GM23338 (cell line): ENCODE measurements around the gene TPPP3. TPM values are rescaled to one million over a fixed set of nuclear protein-coding genes. Genes with fewer than 3 reads are reported as not detected.

Experiments used
- ATAC-seq: fragments of 200-7000 bp; cut with Tn5 transposase; 3 replicates; pipeline ENCODE4 v1.9.1; 2020
- DNase-seq: peaks from one replicate; pipeline ENCODE4 v3.0.0-alpha.2; 2015; ENCODE audit warnings: low spot score
- H2AFZ ChIP-seq: fragments of 200-600 bp; sonication (generic); 2 replicates; pipeline ENCODE4 v1.8.0; 2016; ENCODE audit warnings: antibody characterized with exemption, mild to moderate bottlenecking, moderate library complexity
- H3F3A ChIP-seq: fragments of 200-600 bp; sonication (generic); replicated peaks from 2 replicates; pipeline ENCODE4 v1.8.0; 2017; ENCODE audit warnings: antibody characterized with exemption, mixed run types, low read depth
- H3K27ac ChIP-seq: fragments of 200-600 bp; sonication (generic); 2 replicates; pipeline ENCODE4 v1.6.1; 2016; ENCODE audit warnings: low read depth
- H3K27me3 ChIP-seq: fragments of 200-600 bp; sonication (generic); 2 replicates; pipeline ENCODE4 v1.8.0; 2016; ENCODE audit warnings: mild to moderate bottlenecking, mixed run types, moderate library complexity; ENCODE audit not compliant: insufficient read depth
- H3K36me3 ChIP-seq: fragments of 200-600 bp; sonication (generic); 2 replicates; pipeline ENCODE4 v1.8.0; 2016; ENCODE audit warnings: mild to moderate bottlenecking; ENCODE audit not compliant: insufficient read depth
- H3K4me1 ChIP-seq: fragments of 200-600 bp; sonication (generic); 2 replicates; pipeline ENCODE4 v1.8.0; 2016; ENCODE audit warnings: mild to moderate bottlenecking, moderate library complexity; ENCODE audit not compliant: insufficient read depth
- H3K4me2 ChIP-seq: fragments of 200-600 bp; sonication (generic); 2 replicates; pipeline ENCODE4 v1.7.1; 2017; ENCODE audit warnings: mixed run types
- H3K4me3 ChIP-seq: fragments of 200-600 bp; sonication (generic); 2 replicates; pipeline ENCODE4 v1.6.1; 2016; ENCODE audit warnings: mixed run types
- H3K79me2 ChIP-seq: fragments of 200-600 bp; sonication (generic); replicated peaks from 2 replicates; pipeline ENCODE4 v1.8.0; 2017; ENCODE audit warnings: mild to moderate bottlenecking; ENCODE audit not compliant: insufficient read depth
- H3K9me2 ChIP-seq: fragments of 200-600 bp; sonication (generic); 2 replicates; pipeline ENCODE4 v1.8.0; 2017; ENCODE audit not compliant: insufficient read depth
- H4K20me1 ChIP-seq: fragments of 200-600 bp; sonication (generic); replicated peaks from 2 replicates; pipeline ENCODE4 v1.8.0; 2017; ENCODE audit warnings: mild to moderate bottlenecking; ENCODE audit not compliant: insufficient read depth
- H3K27ac Mint-ChIP-seq: 2 replicates; pipeline ENCODE4 v1.8.0; 2020; ENCODE audit warnings: inconsistent platforms, mild to moderate bottlenecking, moderate library complexity, mixed read lengths
- H3K27me3 Mint-ChIP-seq: 3 replicates; pipeline ENCODE4 v1.8.0; 2022; ENCODE audit warnings: low read depth, mild to moderate bottlenecking, moderate library complexity, mixed read lengths, inconsistent platforms; ENCODE audit not compliant: insufficient read depth, poor library complexity
- H3K36me3 Mint-ChIP-seq: 3 replicates; pipeline ENCODE4 v1.8.0; 2021; ENCODE audit warnings: low read depth, mild to moderate bottlenecking, inconsistent platforms, moderate library complexity, mixed read lengths
- H3K4me1 Mint-ChIP-seq: 3 replicates; pipeline ENCODE4 v1.8.0; 2020; ENCODE audit warnings: mild to moderate bottlenecking, inconsistent platforms, mixed read lengths
- H3K4me3 Mint-ChIP-seq: 3 replicates; pipeline ENCODE4 v1.8.0; 2021; ENCODE audit warnings: moderate library complexity, mild to moderate bottlenecking, inconsistent platforms, mixed read lengths
- H3K9me3 Mint-ChIP-seq: 3 replicates; pipeline ENCODE4 v1.8.0; 2020; ENCODE audit warnings: moderate library complexity, mild to moderate bottlenecking, inconsistent platforms, mixed read lengths
- CREB1 ChIP-seq: fragments of 250-450 bp; sonication (Bioruptor Pico); IDR thresholded peaks from 2 replicates; pipeline ENCODE4 v1.5.0; 2020; ENCODE audit warnings: low read depth, mild to moderate bottlenecking, moderate library complexity
- EZH2 ChIP-seq: fragments of 200-600 bp; sonication (generic); IDR thresholded peaks from one replicate; pipeline ENCODE4 v1.8.0; 2017; ENCODE audit warnings: antibody characterized with exemption, mild to moderate bottlenecking, low read depth; ENCODE audit not compliant: unreplicated experiment
- EZH2phosphoT487 ChIP-seq: fragments of 200-600 bp; sonication (generic); IDR thresholded peaks from one replicate; pipeline ENCODE4 v1.8.1; 2018; ENCODE audit warnings: antibody characterized with exemption; ENCODE audit not compliant: unreplicated experiment
- JUNB ChIP-seq: IDR thresholded peaks from one replicate; pipeline ENCODE4 v1.6.1; 2016; ENCODE audit warnings: antibody characterized with exemption; ENCODE audit not compliant: unreplicated experiment
- NANOG ChIP-seq: IDR thresholded peaks from 2 replicates; pipeline ENCODE4 v1.6.1; 2016; ENCODE audit warnings: antibody characterized with exemption, borderline replicate concordance
- POLR2AphosphoS5 ChIP-seq: IDR thresholded peaks from 2 replicates; pipeline ENCODE4 v1.6.1; 2016; ENCODE audit warnings: antibody characterized with exemption, low read depth
- STAT1 ChIP-seq: IDR thresholded peaks from one replicate; pipeline ENCODE4 v1.6.1; 2016; ENCODE audit warnings: antibody characterized with exemption; ENCODE audit not compliant: unreplicated experiment
- ZNF114 ChIP-seq: fragments of 250-450 bp; sonication (Bioruptor Pico); IDR thresholded peaks from 2 replicates; pipeline ENCODE4 v1.5.0; 2020; ENCODE audit warnings: mild to moderate bottlenecking, moderate library complexity
- ZNF331 ChIP-seq: fragments of 250-450 bp; sonication (Bioruptor Pico); IDR thresholded peaks from 2 replicates; pipeline ENCODE4 v1.5.0; 2020; ENCODE audit warnings: low read depth, mild to moderate bottlenecking, moderate library complexity
- polyA plus RNA-seq: library from polyadenylated mRNA; unstranded; fragments of >200 nt; fragmentation: Nextera tagmentation; extraction: Ambion mirVana; gene quantifications from 2 replicates; pipeline ENCODE4 v1.2.1, GENCODE V29; 2016
- total RNA-seq: library from RNA; depleted of rRNA; stranded (reverse); fragments of >200 nt; shearing (Covaris generic); gene quantifications from 2 replicates; pipeline ENCODE4 v1.2.3, GENCODE V29; 2014
- TF ChIP-seq, protein P1 (sequence below), 2 experiments: fragments of 200-600 bp in 1 of 2; sonication (generic) in 1 of 2; conservative IDR thresholded peaks; 2 replicates each; pipeline versions ENCODE4 v1.5.1 to v1.6.1; 2016 to 2017; ENCODE audit warnings: antibody characterized with exemption in 2 of 2, low read depth in 2 of 2, mild to moderate bottlenecking in 2 of 2, moderate library complexity in 1 of 2
- TF ChIP-seq, protein P2 (sequence below): IDR thresholded peaks from 2 replicates; pipeline ENCODE4 v1.6.1; 2016; ENCODE audit warnings: antibody characterized with exemption
- TF ChIP-seq, protein P3 (sequence below): IDR thresholded peaks from one replicate; pipeline ENCODE4 v1.6.1; 2018; ENCODE audit warnings: antibody characterized with exemption; ENCODE audit not compliant: unreplicated experiment
- TF ChIP-seq, protein P4 (sequence below): fragments of 250-450 bp; sonication (Bioruptor Pico); IDR thresholded peaks from 2 replicates; pipeline ENCODE4 v1.5.0; 2020; ENCODE audit warnings: mild to moderate bottlenecking, moderate library complexity

Gene TPPP3
- total and polyA plus RNA-seq, 2 experiments from 2014 or later, result 0.26 to 0.28 TPM

DNA sequence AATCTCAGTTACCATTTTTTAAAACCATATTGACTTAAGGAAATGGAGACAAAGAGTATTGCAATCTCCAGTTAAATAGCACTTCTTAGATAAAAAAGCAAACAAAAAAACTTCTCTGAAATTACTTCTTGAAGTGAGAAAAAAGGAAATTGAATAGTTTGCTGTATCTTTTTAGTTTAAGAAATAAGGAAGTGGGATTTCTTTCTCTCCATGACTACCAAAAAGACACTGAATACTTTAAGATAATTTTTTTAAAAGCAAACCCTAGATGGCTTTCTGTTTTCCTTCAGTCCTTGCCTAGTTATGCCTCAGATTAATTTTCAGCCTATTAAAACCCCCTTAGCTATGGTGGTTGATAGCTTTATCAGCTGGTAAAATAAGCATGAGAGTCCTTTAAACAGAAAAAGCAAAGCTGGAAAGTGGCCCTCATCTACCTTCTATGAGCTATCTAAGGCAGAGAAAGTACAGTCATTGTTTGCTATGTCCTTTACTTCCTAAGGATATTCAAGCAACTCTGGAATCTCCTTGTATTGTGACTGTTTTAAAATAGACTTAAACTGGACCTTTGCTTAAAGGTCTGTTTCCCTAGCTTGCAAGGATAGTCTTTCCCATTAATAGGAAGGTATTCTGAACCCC lies 28.6 kb downstream of the TPPP3 start:
- Histone ChIP-seq H3K27me3 (peaks cover 33% of the 10 kb centered on the region), H3K9me2 (peaks cover under 1% of the 10 kb centered on the region; the same call in 1 of the 2 replicates), H4K20me1 (no peaks in the 10 kb centered on the region), H3K79me2 (no peaks in the 10 kb centered on the region), H3K4me3 (no peak overlapping the region), H3K4me1 (no peaks in the 10 kb centered on the region), H2AFZ (no peak overlapping the region), H3K27ac (no peak overlapping the region), H3F3A (no peaks in the 10 kb centered on the region), H3K36me3 (no peaks in the 10 kb centered on the region), H3K4me2 (no peak overlapping the region)
- no peaks in the 10 kb centered on the region for H3K9me3 Mint-ChIP-seq
- no peak overlapping the region for H3K27ac Mint-ChIP-seq
- TF ChIP-seq, protein P1, sequence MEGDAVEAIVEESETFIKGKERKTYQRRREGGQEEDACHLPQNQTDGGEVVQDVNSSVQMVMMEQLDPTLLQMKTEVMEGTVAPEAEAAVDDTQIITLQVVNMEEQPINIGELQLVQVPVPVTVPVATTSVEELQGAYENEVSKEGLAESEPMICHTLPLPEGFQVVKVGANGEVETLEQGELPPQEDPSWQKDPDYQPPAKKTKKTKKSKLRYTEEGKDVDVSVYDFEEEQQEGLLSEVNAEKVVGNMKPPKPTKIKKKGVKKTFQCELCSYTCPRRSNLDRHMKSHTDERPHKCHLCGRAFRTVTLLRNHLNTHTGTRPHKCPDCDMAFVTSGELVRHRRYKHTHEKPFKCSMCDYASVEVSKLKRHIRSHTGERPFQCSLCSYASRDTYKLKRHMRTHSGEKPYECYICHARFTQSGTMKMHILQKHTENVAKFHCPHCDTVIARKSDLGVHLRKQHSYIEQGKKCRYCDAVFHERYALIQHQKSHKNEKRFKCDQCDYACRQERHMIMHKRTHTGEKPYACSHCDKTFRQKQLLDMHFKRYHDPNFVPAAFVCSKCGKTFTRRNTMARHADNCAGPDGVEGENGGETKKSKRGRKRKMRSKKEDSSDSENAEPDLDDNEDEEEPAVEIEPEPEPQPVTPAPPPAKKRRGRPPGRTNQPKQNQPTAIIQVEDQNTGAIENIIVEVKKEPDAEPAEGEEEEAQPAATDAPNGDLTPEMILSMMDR (conservative IDR thresholded peaks at IDR 0.05; ENCODE audit: low read depth in 2 of 2), result no peak
- TF ChIP-seq, protein P2, sequence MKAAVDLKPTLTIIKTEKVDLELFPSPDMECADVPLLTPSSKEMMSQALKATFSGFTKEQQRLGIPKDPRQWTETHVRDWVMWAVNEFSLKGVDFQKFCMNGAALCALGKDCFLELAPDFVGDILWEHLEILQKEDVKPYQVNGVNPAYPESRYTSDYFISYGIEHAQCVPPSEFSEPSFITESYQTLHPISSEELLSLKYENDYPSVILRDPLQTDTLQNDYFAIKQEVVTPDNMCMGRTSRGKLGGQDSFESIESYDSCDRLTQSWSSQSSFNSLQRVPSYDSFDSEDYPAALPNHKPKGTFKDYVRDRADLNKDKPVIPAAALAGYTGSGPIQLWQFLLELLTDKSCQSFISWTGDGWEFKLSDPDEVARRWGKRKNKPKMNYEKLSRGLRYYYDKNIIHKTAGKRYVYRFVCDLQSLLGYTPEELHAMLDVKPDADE, result no peak
- TF ChIP-seq, protein P3, sequence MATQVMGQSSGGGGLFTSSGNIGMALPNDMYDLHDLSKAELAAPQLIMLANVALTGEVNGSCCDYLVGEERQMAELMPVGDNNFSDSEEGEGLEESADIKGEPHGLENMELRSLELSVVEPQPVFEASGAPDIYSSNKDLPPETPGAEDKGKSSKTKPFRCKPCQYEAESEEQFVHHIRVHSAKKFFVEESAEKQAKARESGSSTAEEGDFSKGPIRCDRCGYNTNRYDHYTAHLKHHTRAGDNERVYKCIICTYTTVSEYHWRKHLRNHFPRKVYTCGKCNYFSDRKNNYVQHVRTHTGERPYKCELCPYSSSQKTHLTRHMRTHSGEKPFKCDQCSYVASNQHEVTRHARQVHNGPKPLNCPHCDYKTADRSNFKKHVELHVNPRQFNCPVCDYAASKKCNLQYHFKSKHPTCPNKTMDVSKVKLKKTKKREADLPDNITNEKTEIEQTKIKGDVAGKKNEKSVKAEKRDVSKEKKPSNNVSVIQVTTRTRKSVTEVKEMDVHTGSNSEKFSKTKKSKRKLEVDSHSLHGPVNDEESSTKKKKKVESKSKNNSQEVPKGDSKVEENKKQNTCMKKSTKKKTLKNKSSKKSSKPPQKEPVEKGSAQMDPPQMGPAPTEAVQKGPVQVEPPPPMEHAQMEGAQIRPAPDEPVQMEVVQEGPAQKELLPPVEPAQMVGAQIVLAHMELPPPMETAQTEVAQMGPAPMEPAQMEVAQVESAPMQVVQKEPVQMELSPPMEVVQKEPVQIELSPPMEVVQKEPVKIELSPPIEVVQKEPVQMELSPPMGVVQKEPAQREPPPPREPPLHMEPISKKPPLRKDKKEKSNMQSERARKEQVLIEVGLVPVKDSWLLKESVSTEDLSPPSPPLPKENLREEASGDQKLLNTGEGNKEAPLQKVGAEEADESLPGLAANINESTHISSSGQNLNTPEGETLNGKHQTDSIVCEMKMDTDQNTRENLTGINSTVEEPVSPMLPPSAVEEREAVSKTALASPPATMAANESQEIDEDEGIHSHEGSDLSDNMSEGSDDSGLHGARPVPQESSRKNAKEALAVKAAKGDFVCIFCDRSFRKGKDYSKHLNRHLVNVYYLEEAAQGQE, result no peak
- TF ChIP-seq, protein P4, sequence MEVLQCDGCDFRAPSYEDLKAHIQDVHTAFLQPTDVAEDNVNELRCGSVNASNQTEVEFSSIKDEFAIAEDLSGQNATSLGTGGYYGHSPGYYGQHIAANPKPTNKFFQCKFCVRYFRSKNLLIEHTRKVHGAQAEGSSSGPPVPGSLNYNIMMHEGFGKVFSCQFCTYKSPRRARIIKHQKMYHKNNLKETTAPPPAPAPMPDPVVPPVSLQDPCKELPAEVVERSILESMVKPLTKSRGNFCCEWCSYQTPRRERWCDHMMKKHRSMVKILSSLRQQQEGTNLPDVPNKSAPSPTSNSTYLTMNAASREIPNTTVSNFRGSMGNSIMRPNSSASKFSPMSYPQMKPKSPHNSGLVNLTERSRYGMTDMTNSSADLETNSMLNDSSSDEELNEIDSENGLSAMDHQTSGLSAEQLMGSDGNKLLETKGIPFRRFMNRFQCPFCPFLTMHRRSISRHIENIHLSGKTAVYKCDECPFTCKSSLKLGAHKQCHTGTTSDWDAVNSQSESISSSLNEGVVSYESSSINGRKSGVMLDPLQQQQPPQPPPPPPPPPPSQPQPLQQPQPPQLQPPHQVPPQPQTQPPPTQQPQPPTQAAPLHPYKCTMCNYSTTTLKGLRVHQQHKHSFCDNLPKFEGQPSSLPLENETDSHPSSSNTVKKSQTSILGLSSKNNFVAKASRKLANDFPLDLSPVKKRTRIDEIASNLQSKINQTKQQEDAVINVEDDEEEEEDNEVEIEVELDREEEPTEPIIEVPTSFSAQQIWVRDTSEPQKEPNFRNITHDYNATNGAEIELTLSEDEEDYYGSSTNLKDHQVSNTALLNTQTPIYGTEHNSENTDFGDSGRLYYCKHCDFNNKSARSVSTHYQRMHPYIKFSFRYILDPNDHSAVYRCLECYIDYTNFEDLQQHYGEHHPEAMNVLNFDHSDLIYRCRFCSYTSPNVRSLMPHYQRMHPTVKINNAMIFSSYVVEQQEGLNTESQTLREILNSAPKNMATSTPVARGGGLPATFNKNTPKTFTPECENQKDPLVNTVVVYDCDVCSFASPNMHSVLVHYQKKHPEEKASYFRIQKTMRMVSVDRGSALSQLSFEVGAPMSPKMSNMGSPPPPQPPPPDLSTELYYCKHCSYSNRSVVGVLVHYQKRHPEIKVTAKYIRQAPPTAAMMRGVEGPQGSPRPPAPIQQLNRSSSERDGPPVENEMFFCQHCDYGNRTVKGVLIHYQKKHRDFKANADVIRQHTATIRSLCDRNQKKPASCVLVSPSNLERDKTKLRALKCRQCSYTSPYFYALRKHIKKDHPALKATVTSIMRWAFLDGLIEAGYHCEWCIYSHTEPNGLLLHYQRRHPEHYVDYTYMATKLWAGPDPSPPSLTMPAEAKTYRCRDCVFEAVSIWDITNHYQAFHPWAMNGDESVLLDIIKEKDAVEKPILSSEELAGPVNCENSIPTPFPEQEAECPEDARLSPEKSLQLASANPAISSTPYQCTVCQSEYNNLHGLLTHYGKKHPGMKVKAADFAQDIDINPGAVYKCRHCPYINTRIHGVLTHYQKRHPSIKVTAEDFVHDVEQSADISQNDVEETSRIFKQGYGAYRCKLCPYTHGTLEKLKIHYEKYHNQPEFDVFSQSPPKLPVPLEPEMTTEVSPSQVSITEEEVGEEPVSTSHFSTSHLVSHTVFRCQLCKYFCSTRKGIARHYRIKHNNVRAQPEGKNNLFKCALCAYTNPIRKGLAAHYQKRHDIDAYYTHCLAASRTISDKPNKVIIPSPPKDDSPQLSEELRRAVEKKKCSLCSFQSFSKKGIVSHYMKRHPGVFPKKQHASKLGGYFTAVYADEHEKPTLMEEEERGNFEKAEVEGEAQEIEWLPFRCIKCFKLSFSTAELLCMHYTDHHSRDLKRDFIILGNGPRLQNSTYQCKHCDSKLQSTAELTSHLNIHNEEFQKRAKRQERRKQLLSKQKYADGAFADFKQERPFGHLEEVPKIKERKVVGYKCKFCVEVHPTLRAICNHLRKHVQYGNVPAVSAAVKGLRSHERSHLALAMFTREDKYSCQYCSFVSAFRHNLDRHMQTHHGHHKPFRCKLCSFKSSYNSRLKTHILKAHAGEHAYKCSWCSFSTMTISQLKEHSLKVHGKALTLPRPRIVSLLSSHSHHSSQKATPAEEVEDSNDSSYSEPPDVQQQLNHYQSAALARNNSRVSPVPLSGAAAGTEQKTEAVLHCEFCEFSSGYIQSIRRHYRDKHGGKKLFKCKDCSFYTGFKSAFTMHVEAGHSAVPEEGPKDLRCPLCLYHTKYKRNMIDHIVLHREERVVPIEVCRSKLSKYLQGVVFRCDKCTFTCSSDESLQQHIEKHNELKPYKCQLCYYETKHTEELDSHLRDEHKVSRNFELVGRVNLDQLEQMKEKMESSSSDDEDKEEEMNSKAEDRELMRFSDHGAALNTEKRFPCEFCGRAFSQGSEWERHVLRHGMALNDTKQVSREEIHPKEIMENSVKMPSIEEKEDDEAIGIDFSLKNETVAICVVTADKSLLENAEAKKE, result no peak
- TF ChIP-seq CREB1 (no peak), STAT1 (no peak), ZNF114 (CRISPR knock-in tag) (no peak), EZH2phosphoT487 (no peak), POLR2AphosphoS5 (no peak), EZH2 (no peak), JUNB (no peak), NANOG (no peak), ZNF331 (CRISPR knock-in tag) (no peak)
- no peaks in the 10 kb centered on the region; the same call in 2 of the 3 replicates for H3K4me1 Mint-ChIP-seq
- no peak for ATAC-seq
- H3K36me3 Mint-ChIP-seq, result no peaks in the 10 kb centered on the region
- DNase-seq, result no peak
- no peaks in the 10 kb centered on the region for H3K27me3 Mint-ChIP-seq
- H3K4me3 Mint-ChIP-seq, result no peak overlapping the region
